H9 (cell line): ENCODE data around the gene CLEC14A. TPM values are rescaled to one million over a fixed set of nuclear protein-coding genes. Genes with fewer than 3 reads are reported as not detected.

Experiments
- DNase-seq: peaks from one replicate; pipeline ENCODE4 v3.0.0-alpha.2; 2017
- H2AFZ ChIP-seq: one replicate; pipeline ENCODE4 v1.6.1; 2013; ENCODE audit warnings: mild to moderate bottlenecking, low read length, control low read depth, moderate library complexity
- H2AK5ac ChIP-seq: 2 replicates; pipeline ENCODE4 v1.6.1; 2013; ENCODE audit warnings: low read length, control low read depth, mixed read lengths; ENCODE audit not compliant: insufficient read length
- H2BK120ac ChIP-seq: one replicate; pipeline ENCODE4 v1.6.1; 2013; ENCODE audit warnings: low read depth, mild to moderate bottlenecking, low read length, control low read depth, inconsistent platforms; ENCODE audit not compliant: poor library complexity, severe bottlenecking
- H2BK12ac ChIP-seq: 2 replicates; pipeline ENCODE4 v1.6.1; 2013; ENCODE audit warnings: low read length, control low read depth, mixed read lengths, low read depth; ENCODE audit not compliant: insufficient read length
- H2BK15ac ChIP-seq: 2 replicates; pipeline ENCODE4 v1.6.1; 2013; ENCODE audit warnings: low read depth, low read length, control low read depth
- H2BK20ac ChIP-seq: one replicate; pipeline ENCODE4 v1.6.1; 2013; ENCODE audit warnings: low read depth, mild to moderate bottlenecking, low read length, control low read depth, inconsistent platforms; ENCODE audit not compliant: poor library complexity, severe bottlenecking
- H2BK5ac ChIP-seq: 2 replicates; pipeline ENCODE4 v1.6.1; 2013; ENCODE audit warnings: low read length, control low read depth, mixed read lengths; ENCODE audit not compliant: insufficient read length
- H3K14ac ChIP-seq: 2 replicates; pipeline ENCODE4 v1.6.1; 2013; ENCODE audit warnings: low read length, control low read depth; ENCODE audit not compliant: insufficient read depth
- H3K18ac ChIP-seq: 2 replicates; pipeline ENCODE4 v1.6.1; 2013; ENCODE audit warnings: low read depth, mild to moderate bottlenecking, mixed read lengths, low read length, control low read depth; ENCODE audit not compliant: insufficient read length
- H3K23ac ChIP-seq: 2 replicates; pipeline ENCODE4 v1.6.1; 2013; ENCODE audit warnings: low read length, control low read depth, mixed read lengths, low read depth; ENCODE audit not compliant: insufficient read length
- H3K23me2 ChIP-seq: 2 replicates; pipeline ENCODE4 v1.6.1; 2013; ENCODE audit warnings: low read depth, mild to moderate bottlenecking, mixed read lengths, low read length, control low read depth; ENCODE audit not compliant: insufficient read length, poor library complexity, severe bottlenecking
- H3K27ac ChIP-seq: 2 replicates; pipeline ENCODE4 v1.5.1; 2013; ENCODE audit warnings: low read length, control low read depth, mixed read lengths, low read depth; ENCODE audit not compliant: insufficient read length
- H3K27me3 ChIP-seq: 2 replicates; pipeline ENCODE4 v1.6.1; 2013; ENCODE audit warnings: low read length, control low read depth, inconsistent platforms; ENCODE audit not compliant: insufficient read depth
- H3K4ac ChIP-seq: 2 replicates; pipeline ENCODE4 v1.6.1; 2013; ENCODE audit warnings: low read depth, mild to moderate bottlenecking, control low read depth, inconsistent platforms, low read length, moderate library complexity
- H3K4me1 ChIP-seq: 2 replicates; pipeline ENCODE4 v1.6.1; 2013; ENCODE audit warnings: low read length, control low read depth, inconsistent platforms; ENCODE audit not compliant: insufficient read depth
- H3K4me2 ChIP-seq: 2 replicates; pipeline ENCODE4 v1.6.1; 2013; ENCODE audit warnings: low read length, control low read depth, mixed read lengths; ENCODE audit not compliant: insufficient read length, insufficient read depth
- H3K56ac ChIP-seq: 2 replicates; pipeline ENCODE4 v1.6.1; 2013; ENCODE audit warnings: low read depth, mild to moderate bottlenecking, mixed read lengths, low read length, control low read depth; ENCODE audit not compliant: insufficient read length
- H3K79me1 ChIP-seq: 2 replicates; pipeline ENCODE4 v1.6.1; 2013; ENCODE audit warnings: low read depth, mild to moderate bottlenecking, moderate library complexity, low read length, control low read depth, inconsistent platforms; ENCODE audit not compliant: insufficient read depth, poor library complexity, severe bottlenecking
- H3K79me2 ChIP-seq: 2 replicates; pipeline ENCODE4 v1.6.1; 2013; ENCODE audit warnings: low read length, control low read depth, inconsistent platforms; ENCODE audit not compliant: insufficient read depth
- H3K9ac ChIP-seq: 2 replicates; pipeline ENCODE4 v1.6.1; 2013; ENCODE audit warnings: low read length, control low read depth, mixed read lengths; ENCODE audit not compliant: insufficient read length; ENCODE audit errors: extremely low read depth
- H3K9me3 ChIP-seq: one replicate; pipeline ENCODE4 v1.6.1; 2013; ENCODE audit warnings: low read depth, low read length, inconsistent platforms; ENCODE audit not compliant: control insufficient read depth
- H3T11ph ChIP-seq: one replicate; pipeline ENCODE4 v1.6.1; 2013; ENCODE audit warnings: mild to moderate bottlenecking, low read length, control low read depth, inconsistent platforms
- H4K20me1 ChIP-seq: one replicate; pipeline ENCODE4 v1.6.1; 2013; ENCODE audit not compliant: control insufficient read depth, insufficient read length, insufficient read depth
- H4K5ac ChIP-seq: 2 replicates; pipeline ENCODE4 v1.6.1; 2013; ENCODE audit warnings: low read depth, mild to moderate bottlenecking, mixed read lengths, low read length, control low read depth; ENCODE audit not compliant: insufficient read length
- H4K8ac ChIP-seq: replicated peaks from 2 replicates; pipeline ENCODE4 v1.6.1; 2013; ENCODE audit warnings: low read length, control low read depth, mixed read lengths, low read depth; ENCODE audit not compliant: insufficient read length
- H4K91ac ChIP-seq: 2 replicates; pipeline ENCODE4 v1.6.1; 2013; ENCODE audit warnings: low read depth, mild to moderate bottlenecking, moderate library complexity, mixed read lengths, low read length, control low read depth; ENCODE audit not compliant: insufficient read length
- H3K27ac Mint-ChIP-seq, 3 experiments: 2 replicates in 2 of 3; 3 replicates in 1 of 3; pipeline ENCODE4 v1.8.0; 2020 to 2021; ENCODE audit warnings: mixed read lengths in 3 of 3, mild to moderate bottlenecking in 1 of 3, moderate library complexity in 1 of 3
- H3K27me3 Mint-ChIP-seq: 2 replicates; pipeline ENCODE4 v1.8.0; 2021; ENCODE audit warnings: low read depth, mild to moderate bottlenecking, moderate library complexity, mixed read lengths
- H3K36me3 Mint-ChIP-seq, 3 experiments: 2 replicates in 2 of 3; 3 replicates in 1 of 3; pipeline ENCODE4 v1.8.0; 2020 to 2021; ENCODE audit warnings: low read depth in 3 of 3, mixed read lengths in 3 of 3; ENCODE audit not compliant: insufficient read depth in 1 of 3
- H3K4me1 Mint-ChIP-seq, 2 experiments: 2 replicates each; pipeline ENCODE4 v1.8.0; 2020; ENCODE audit warnings: mixed read lengths in 2 of 2
- H3K4me3 Mint-ChIP-seq, 2 experiments: 2 replicates in 1 of 2; 3 replicates in 1 of 2; pipeline ENCODE4 v1.8.0; 2020 to 2021; ENCODE audit warnings: mild to moderate bottlenecking in 2 of 2, mixed read lengths in 2 of 2, moderate library complexity in 1 of 2
- H3K9me3 Mint-ChIP-seq, 2 experiments: 2 replicates in 1 of 2; 3 replicates in 1 of 2; pipeline ENCODE4 v1.8.0; 2020; ENCODE audit warnings: mild to moderate bottlenecking in 2 of 2, mixed read lengths in 2 of 2, moderate library complexity in 1 of 2
- WGBS: extraction: QIAGEN DNeasy Blood & Tissue Kit; methylation state at CpG from one replicate; pipeline ENCODE4 v1.1.7; 2013; ENCODE audit warnings: missing lambda C conversion rate, low lambda C conversion rate, mixed read lengths; ENCODE audit not compliant: insufficient read length; ENCODE audit errors: extremely low coverage; 5-methylcytosine and 5-hydroxymethylcytosine counted together
- total RNA-seq: library from RNA; stranded (reverse); gene quantifications from 2 replicates; pipeline ENCODE4 v1.2.1, GENCODE V29; 2021
- TF ChIP-seq, protein P1 (sequence below): fragments of 200-600 bp; sonication (generic); conservative IDR thresholded peaks from 3 replicates; pipeline ENCODE4 v1.8.0; 2021; ENCODE audit warnings: antibody characterized with exemption, mild to moderate bottlenecking

CLEC14A gene
- total RNA-seq, 1 experiment from 2014 or later: not detected

DNA sequence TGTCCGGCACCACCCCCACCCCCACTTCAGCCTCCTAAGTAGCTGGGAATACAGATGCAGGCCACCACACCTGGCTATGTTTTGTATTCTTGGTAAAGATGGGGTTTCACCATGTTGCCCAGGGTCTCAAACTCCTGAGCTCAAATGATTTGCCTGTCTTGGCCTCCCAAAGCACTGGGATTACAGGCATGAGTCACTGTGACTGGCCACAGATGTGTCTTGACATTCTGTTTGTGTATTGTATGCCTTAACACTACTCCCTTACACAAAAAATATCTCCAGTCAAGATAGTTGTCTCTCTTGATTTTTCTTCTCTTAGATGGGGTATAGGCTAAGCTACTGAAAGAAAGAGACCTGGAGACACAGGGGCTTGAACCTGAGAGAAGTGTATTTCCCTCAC is 17.6 kb downstream of the CLEC14A start:
- H3K4me1 ChIP-seq: no peaks in the 10 kb centered on the region
- no peak overlapping the region for H4K91ac ChIP-seq
- H2BK12ac ChIP-seq: no peak overlapping the region
- Mint-ChIP-seq H3K27me3 (peaks cover 65% of the 10 kb centered on the region), H3K4me1 (no peaks in the 10 kb centered on the region), H3K27ac (no peak overlapping the region), H3K36me3 (no peaks in the 10 kb centered on the region), H3K9me3 (no peaks in the 10 kb centered on the region), H3K4me3 (no peak overlapping the region)
- H3T11ph ChIP-seq: no peak overlapping the region
- TF ChIP-seq, protein P1, sequence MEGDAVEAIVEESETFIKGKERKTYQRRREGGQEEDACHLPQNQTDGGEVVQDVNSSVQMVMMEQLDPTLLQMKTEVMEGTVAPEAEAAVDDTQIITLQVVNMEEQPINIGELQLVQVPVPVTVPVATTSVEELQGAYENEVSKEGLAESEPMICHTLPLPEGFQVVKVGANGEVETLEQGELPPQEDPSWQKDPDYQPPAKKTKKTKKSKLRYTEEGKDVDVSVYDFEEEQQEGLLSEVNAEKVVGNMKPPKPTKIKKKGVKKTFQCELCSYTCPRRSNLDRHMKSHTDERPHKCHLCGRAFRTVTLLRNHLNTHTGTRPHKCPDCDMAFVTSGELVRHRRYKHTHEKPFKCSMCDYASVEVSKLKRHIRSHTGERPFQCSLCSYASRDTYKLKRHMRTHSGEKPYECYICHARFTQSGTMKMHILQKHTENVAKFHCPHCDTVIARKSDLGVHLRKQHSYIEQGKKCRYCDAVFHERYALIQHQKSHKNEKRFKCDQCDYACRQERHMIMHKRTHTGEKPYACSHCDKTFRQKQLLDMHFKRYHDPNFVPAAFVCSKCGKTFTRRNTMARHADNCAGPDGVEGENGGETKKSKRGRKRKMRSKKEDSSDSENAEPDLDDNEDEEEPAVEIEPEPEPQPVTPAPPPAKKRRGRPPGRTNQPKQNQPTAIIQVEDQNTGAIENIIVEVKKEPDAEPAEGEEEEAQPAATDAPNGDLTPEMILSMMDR: no peak
- DNase-seq: no peak
- H3K23ac ChIP-seq: no peak overlapping the region
- H3K79me2 ChIP-seq: no peaks in the 10 kb centered on the region
- H3K23me2 ChIP-seq: no peaks in the 10 kb centered on the region
- H2AK5ac ChIP-seq: no peak overlapping the region
- no peak overlapping the region for H4K5ac ChIP-seq
- no peak overlapping the region for H3K27ac ChIP-seq
- H2BK120ac ChIP-seq: no peak overlapping the region
- no peak overlapping the region for H3K4ac ChIP-seq
- no peaks in the 10 kb centered on the region for H3K9me3 ChIP-seq
- H3K4me2 ChIP-seq: no peak overlapping the region
- no peaks in the 10 kb centered on the region; the same call in 1 of the 2 replicates for H3K27me3 ChIP-seq
- H4K20me1 ChIP-seq: no peaks in the 10 kb centered on the region
- no peak overlapping the region for H2BK15ac ChIP-seq
- no peak overlapping the region for H2AFZ ChIP-seq
- H3K9ac ChIP-seq: no peak overlapping the region
- no peak overlapping the region for H3K14ac ChIP-seq
- no peak overlapping the region for H2BK20ac ChIP-seq
- no CpG with 5 or more reads among the region's 1 CpG for WGBS
- no peak overlapping the region for H3K18ac ChIP-seq
- H3K56ac ChIP-seq: no peak overlapping the region
- H3K79me1 ChIP-seq: no peaks in the 10 kb centered on the region
- no peak overlapping the region for H4K8ac ChIP-seq
- no peak overlapping the region for H2BK5ac ChIP-seq
